KOPT-K1 (cell line): Measurements from ENCODE around the gene TNPO1.
A peak's percentile ranks its signal among the peaks of the same experiment; 100 is the strongest.

Experiments
- H3K27ac ChIP-seq: fragments of 200-600 bp; sonication (generic); 2 replicates; pipeline ENCODE4 v1.5.1; 2016; ENCODE audit warnings: antibody characterized with exemption, mild to moderate bottlenecking, low read depth, low read length; ENCODE audit not compliant: poor library complexity, severe bottlenecking
- H3K36me3 ChIP-seq: fragments of 200-600 bp; sonication (generic); 2 replicates; pipeline ENCODE4 v1.5.1; 2017; ENCODE audit warnings: antibody characterized with exemption, mild to moderate bottlenecking, low read length, moderate library complexity; ENCODE audit not compliant: insufficient read depth
- H3K9me3 ChIP-seq: fragments of 200-600 bp; sonication (generic); 2 replicates; pipeline ENCODE4 v1.5.1; 2017; ENCODE audit warnings: antibody characterized with exemption, low read length, mild to moderate bottlenecking; ENCODE audit not compliant: insufficient read depth, poor library complexity, severe bottlenecking

Gene TNPO1

GRCh38 chr5:72811849-72812248 lies 4.6 kb upstream of the TNPO1 start:
- H3K27ac ChIP-seq = no peak overlapping the region
- H3K36me3 ChIP-seq = no peaks in the 10 kb centered on the region
- peaks cover 7% of the 10 kb centered on the region for H3K9me3 ChIP-seq

- H3K27ac ChIP-seq = no peak overlapping the region
- no peaks in the 10 kb centered on the region for H3K36me3 ChIP-seq
- peaks cover 7% of the 10 kb centered on the region for H3K9me3 ChIP-seq
Measured at GRCh38 chr5:72812488-72812887, 4.0 kb upstream of the TNPO1 start.

GRCh38 chr5:72814104-72814503 lies 2.4 kb upstream of the TNPO1 start:
- Histone ChIP-seq H3K27ac (no peak overlapping the region), H3K36me3 (no peaks in the 10 kb centered on the region), H3K9me3 (peaks cover 7% of the 10 kb centered on the region)

- Histone ChIP-seq H3K36me3 (no peaks in the 10 kb centered on the region), H3K27ac (no peak overlapping the region), H3K9me3 (peaks cover 7% of the 10 kb centered on the region)
Measured at GRCh38 chr5:72814864-72815263, 1.6 kb upstream of the TNPO1 start.

- no peaks in the 10 kb centered on the region for H3K36me3 ChIP-seq
- H3K27ac ChIP-seq = peak overlapping the region; percentile 56
- H3K9me3 ChIP-seq = peaks cover 7% of the 10 kb centered on the region
Measured at GRCh38 chr5:72815580-72816283, 729 bp upstream of the TNPO1 start.

- H3K36me3 ChIP-seq = no peaks in the 10 kb centered on the region
- peak overlapping the region; percentile 56 for H3K27ac ChIP-seq
- H3K9me3 ChIP-seq = peaks cover 4% of the 10 kb centered on the region
Measured at GRCh38 chr5:72817076-72817481, 618 bp downstream of the TNPO1 start.

GRCh38 chr5:72817671-72818266 lies 1.3 kb downstream of the TNPO1 start:
- Histone ChIP-seq H3K36me3 (no peaks in the 10 kb centered on the region), H3K9me3 (no peaks in the 10 kb centered on the region), H3K27ac (peak overlapping the region; percentile 56)

- H3K27ac ChIP-seq = no peak overlapping the region
- no peaks in the 10 kb centered on the region for H3K9me3 ChIP-seq
- H3K36me3 ChIP-seq = no peaks in the 10 kb centered on the region
Measured at GRCh38 chr5:72818866-72819534, 2.5 kb downstream of the TNPO1 start.

- no peaks in the 10 kb centered on the region for H3K36me3 ChIP-seq
- H3K9me3 ChIP-seq = no peaks in the 10 kb centered on the region
- no peak overlapping the region for H3K27ac ChIP-seq
Measured at GRCh38 chr5:72821776-72822175, 5.3 kb downstream of the TNPO1 start.

GRCh38 chr5:72822944-72823343 lies 6.5 kb downstream of the TNPO1 start:
- no peaks in the 10 kb centered on the region for H3K9me3 ChIP-seq
- H3K27ac ChIP-seq = no peak overlapping the region
- H3K36me3 ChIP-seq = no peaks in the 10 kb centered on the region

- H3K27ac ChIP-seq = no peak overlapping the region
- no peaks in the 10 kb centered on the region for H3K36me3 ChIP-seq
- H3K9me3 ChIP-seq = no peaks in the 10 kb centered on the region
Measured at GRCh38 chr5:72829707-72830106, 13.2 kb downstream of the TNPO1 start.

GRCh38 chr5:72830362-72830761 lies 13.9 kb downstream of the TNPO1 start:
- Histone ChIP-seq H3K9me3 (no peaks in the 10 kb centered on the region), H3K36me3 (no peaks in the 10 kb centered on the region), H3K27ac (no peak overlapping the region)

GRCh38 chr5:72831685-72832084 lies 15.2 kb downstream of the TNPO1 start:
- no peak overlapping the region for H3K27ac ChIP-seq
- H3K9me3 ChIP-seq = no peaks in the 10 kb centered on the region
- no peaks in the 10 kb centered on the region for H3K36me3 ChIP-seq

GRCh38 chr5:72834924-72835323 lies 18.5 kb downstream of the TNPO1 start:
- no peaks in the 10 kb centered on the region for H3K36me3 ChIP-seq
- H3K27ac ChIP-seq = no peak overlapping the region
- H3K9me3 ChIP-seq = no peaks in the 10 kb centered on the region

GRCh38 chr5:72835633-72836032 lies 19.2 kb downstream of the TNPO1 start:
- Histone ChIP-seq H3K27ac (no peak overlapping the region), H3K36me3 (no peaks in the 10 kb centered on the region), H3K9me3 (no peaks in the 10 kb centered on the region)

- no peak overlapping the region for H3K27ac ChIP-seq
- H3K9me3 ChIP-seq = no peaks in the 10 kb centered on the region
- H3K36me3 ChIP-seq = no peaks in the 10 kb centered on the region
Measured at GRCh38 chr5:72836810-72837209, 20.3 kb downstream of the TNPO1 start.
